Lower leg skin (tissue), 4 donors: ENCODE results near the gene PIGN. TPM values are rescaled to one million over a fixed set of nuclear protein-coding genes. Genes with fewer than 3 reads are reported as not detected.

Experiments
- DNase-seq, 2 donors: peaks; one replicate each; pipeline ENCODE4 v3.0.0-alpha.2; 2019; ENCODE audit warnings: low spot score in 2 of 2
- H3K4me3 ChIP-seq: fragments of 200-600 bp; sonication (generic); 2 replicates; pipeline ENCODE4 v1.5.1; 2017; ENCODE audit warnings: mild to moderate bottlenecking, low read depth; ENCODE audit not compliant: poor library complexity, severe bottlenecking
- CTCF ChIP-seq, 3 donors: fragments of 450-650 bp; IDR thresholded peaks; one replicate each; pipeline ENCODE4 v1.5.1; 2016; ENCODE audit warnings: antibody characterized with exemption in 3 of 3, mild to moderate bottlenecking in 3 of 3, moderate library complexity in 2 of 3
- POLR2A ChIP-seq, 2 donors: fragments of 450-650 bp; IDR thresholded peaks; one replicate each; pipeline ENCODE4 v1.6.1; 2016 to 2017; ENCODE audit warnings: antibody characterized with exemption in 2 of 2, mild to moderate bottlenecking in 1 of 2, moderate library complexity in 1 of 2
- WGBS, 2 donors: methylation state at CpG; one replicate each; pipeline ENCODE4 v1.1.5; 2018; 5-methylcytosine and 5-hydroxymethylcytosine counted together
- intact Hi-C: fragments of 100-400 bp; cut with DNase I; formaldehyde crosslinking; loops from one replicate; pipeline ENCODE4 v1.15.0; 2023; ENCODE audit warnings: low total_unique reads
- total RNA-seq, 4 donors: library from RNA; depleted of rRNA; stranded (reverse); fragments of >200 nt; gene quantifications; one replicate each; pipeline ENCODE4 v1.1.0, GENCODE V29; 2016

The PIGN gene
- total RNA-seq, 4 donors from 2014 or later: 23.6 to 35.6 (median 31.7) TPM

DNA sequence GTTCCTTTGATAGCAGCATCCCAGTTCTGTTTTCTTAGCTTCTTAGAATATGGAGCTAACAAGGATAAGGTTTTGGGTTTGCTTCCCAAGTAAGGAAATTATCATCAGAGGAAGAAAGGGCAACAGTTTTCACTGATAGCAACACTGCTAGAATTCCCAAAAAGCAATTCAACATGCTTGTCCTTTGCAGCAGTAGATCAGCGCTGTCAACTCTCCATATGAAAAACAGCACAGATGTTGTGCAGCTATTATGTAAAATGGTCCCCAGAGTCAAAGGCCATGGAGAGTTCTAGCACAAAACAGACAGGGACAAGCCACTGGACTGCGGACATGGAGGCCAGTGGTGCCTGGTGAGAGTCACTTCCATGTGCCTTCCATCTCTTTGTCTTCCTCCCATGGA is 158.1 kb downstream of the PIGN start:
- intact Hi-C loops: no loop called here
- no peak for TF ChIP-seq CTCF (IDR thresholded peaks at IDR 0.05)
- TF ChIP-seq POLR2A (IDR thresholded peaks at IDR 0.05): no peak

DNA sequence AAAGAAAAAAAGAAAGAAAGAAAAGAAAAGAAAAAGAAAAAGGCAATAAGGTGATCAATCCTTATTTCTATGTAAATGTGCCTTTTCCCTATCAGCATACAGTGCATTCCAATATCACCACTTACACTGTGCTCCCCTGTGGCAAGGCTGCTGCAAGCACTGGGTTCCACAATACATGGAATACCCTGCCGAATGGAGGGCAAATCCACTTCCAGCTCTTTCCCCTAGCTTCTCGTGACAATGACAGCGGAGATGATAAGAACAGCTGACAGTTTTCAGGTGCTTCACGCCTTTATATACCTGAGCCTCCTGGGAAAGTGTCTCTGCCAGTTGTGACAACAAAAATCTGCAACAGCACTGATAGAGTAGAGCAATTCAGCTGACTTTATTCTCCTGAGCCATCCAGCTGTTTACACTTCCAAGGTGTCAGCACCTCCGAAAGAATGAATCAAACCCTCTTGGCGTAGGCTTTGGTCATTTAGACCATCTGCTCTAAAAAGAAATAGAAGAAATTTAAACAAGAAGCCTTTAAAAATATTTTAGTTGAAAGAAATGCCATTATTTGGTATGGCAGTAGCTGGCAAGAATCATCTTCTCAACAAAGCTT is 158.8 kb downstream of the PIGN start:
- no peak overlapping the region for H3K4me3 ChIP-seq
- intact Hi-C loops: no loop called here
- WGBS, 2 donors: 92 to 94% methylated on average over 6 of the region's 6 CpGs
- TF ChIP-seq POLR2A (IDR thresholded peaks at IDR 0.05) (no peak), CTCF (IDR thresholded peaks at IDR 0.05) (no peak)
- no peak for DNase-seq

More for the DNA sequence above, 158.1 kb downstream of the PIGN start:
- WGBS, 2 donors: 88 to 91% methylated on average over 2 of the region's 2 CpGs
- DNase-seq: no peak
- H3K4me3 ChIP-seq: no peak overlapping the region

DNA sequence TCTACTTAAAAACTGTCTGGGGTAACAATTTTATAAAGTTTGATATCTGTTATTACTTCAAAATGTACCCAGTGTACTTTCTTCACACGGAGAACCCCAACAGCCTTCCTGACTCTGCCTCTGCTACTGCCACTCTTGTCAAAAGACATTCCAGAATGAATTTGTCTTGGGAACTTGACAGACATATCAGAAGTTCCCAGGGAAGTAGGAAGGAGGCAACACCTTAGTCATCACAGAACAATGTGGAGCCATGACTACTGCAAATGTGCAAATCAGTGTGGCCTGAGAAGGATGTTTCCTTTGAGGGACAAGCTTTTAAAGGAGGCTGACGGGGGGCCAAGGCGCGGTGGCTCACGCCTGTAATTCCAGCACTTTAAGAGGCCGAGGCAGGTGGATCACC is 160.3 kb downstream of the PIGN start:
- TF ChIP-seq CTCF (IDR thresholded peaks at IDR 0.05) (no peak), POLR2A (IDR thresholded peaks at IDR 0.05) (no peak)
- no peak for DNase-seq
- intact Hi-C loops: no loop called here
- no peak overlapping the region for H3K4me3 ChIP-seq
- 88% methylated on average over 6 of the region's 6 CpGs for WGBS, 2 donors

- no peak for DNase-seq
- intact Hi-C loops: no loop called here
- H3K4me3 ChIP-seq: no peak overlapping the region
- no peak for TF ChIP-seq POLR2A (IDR thresholded peaks at IDR 0.05)
- no peak for TF ChIP-seq CTCF (IDR thresholded peaks at IDR 0.05)
Measured at GRCh38 chr18:62024983-62025382, 161.9 kb downstream of the PIGN start.

- intact Hi-C loops: no loop called here
- TF ChIP-seq CTCF (IDR thresholded peaks at IDR 0.05) (no peak), POLR2A (IDR thresholded peaks at IDR 0.05) (no peak)
- WGBS, 2 donors: 65 to 79% methylated on average over 1 of the region's 1 CpG
- no peak overlapping the region for H3K4me3 ChIP-seq
- DNase-seq: no peak
Measured at GRCh38 chr18:62023536-62023935, 163.3 kb downstream of the PIGN start.

GRCh38 chr18:62018759-62019041 is 168.2 kb downstream of the PIGN start:
- DNase-seq: no peak
- H3K4me3 ChIP-seq: no peak overlapping the region
- WGBS, 2 donors: 82 to 97% methylated on average over 2 of the region's 2 CpGs
- intact Hi-C loops: no loop called here
- TF ChIP-seq POLR2A (IDR thresholded peaks at IDR 0.05) (no peak), CTCF (IDR thresholded peaks at IDR 0.05) (no peak)
